ENCODE measurements around the gene RNMT. TPM values are rescaled to one million over a fixed set of nuclear protein-coding genes. Genes with fewer than 3 reads are reported as not detected.

The RNMT gene
- total RNA-seq, 1 experiment from 2014 or later = 58.2 TPM

- Mint-ChIP-seq H3K27me3 (ENCODE audit: low read depth) (no peaks in the 10 kb centered on the region), H3K4me3 (no peak overlapping the region), H3K9me3 (no peaks in the 10 kb centered on the region), H3K4me1 (peaks cover 62% of the 10 kb centered on the region), H3K27ac (no peak overlapping the region), H3K36me3 (no peaks in the 10 kb centered on the region)
- ChIA-PET POLR2A (interaction anchor here (0.6 kb wide), 1 partner anchor 243 kb away, joined by 3 read pairs; no protein-coding TSS in a partner anchor), CTCF (interaction anchor here (0.5 to 4.4 kb wide), 23 partner anchors 10 to 612 kb away, joined by 3 to 68 read pairs (median 7); partner anchors contain the start of genes MC2R and MC5R)
- DNase-seq (ENCODE audit: low spot score) (no peak), ATAC-seq (peak; percentile 37)
- TF ChIP-seq SP1 (CRISPR knock-in tag; conservative IDR thresholded peaks at IDR 0.05) (no peak), CTCF (IDR thresholded peaks at IDR 0.05) (peak; percentile 14; the same call in 1 of the 2 replicates)
These were observed 85.5 kb downstream of the RNMT start for GRCh38 chr18:13811993-13812392.

DNA sequence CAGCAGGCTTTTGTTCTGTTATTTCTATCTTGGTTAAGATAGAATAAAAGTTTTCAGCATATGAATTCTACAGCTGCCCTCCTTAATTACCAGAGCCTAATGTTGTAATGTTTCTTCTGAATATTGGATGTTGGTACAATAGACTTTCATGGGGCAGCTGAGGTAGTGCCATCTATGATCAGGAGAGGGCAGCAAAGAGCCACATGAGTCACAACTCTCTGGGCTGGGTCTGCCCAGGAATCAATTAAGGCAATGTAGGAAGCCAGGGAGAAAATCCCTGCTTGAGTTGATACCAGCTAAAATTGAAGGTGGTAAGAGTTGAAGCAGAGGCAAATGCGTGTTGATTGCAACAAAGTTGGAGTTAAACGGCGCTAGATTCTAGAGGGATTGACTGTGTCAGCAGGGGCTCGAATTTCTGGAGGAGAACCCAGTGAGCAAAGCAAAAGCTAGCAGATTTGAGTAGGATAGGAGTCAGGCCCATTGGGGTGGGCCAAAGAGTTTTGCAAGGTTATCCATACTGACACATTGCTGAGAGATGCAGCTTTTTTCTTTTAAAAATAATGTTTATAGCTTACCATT lies 86.9 kb downstream of the RNMT start:
- TF ChIP-seq MLX (CRISPR knock-in tag; IDR thresholded peaks at IDR 0.05) = no peak
- peak; percentile 56; the same call in 1 of the 2 replicates for TF ChIP-seq CTCF (IDR thresholded peaks at IDR 0.05)
- Mint-ChIP-seq H3K9me3 (no peaks in the 10 kb centered on the region), H3K27me3 (ENCODE audit: low read depth) (no peaks in the 10 kb centered on the region), H3K4me3 (no peak overlapping the region), H3K36me3 (no peaks in the 10 kb centered on the region), H3K27ac (no peak overlapping the region; the same call in 1 of the 2 replicates), H3K4me1 (peaks cover 50% of the 10 kb centered on the region)
- ATAC-seq (peak; percentile 69), DNase-seq (ENCODE audit: low spot score) (peak; percentile 72)
- ChIA-PET POLR2A (no interaction called here), CTCF (interaction anchor here (0.6 to 4.4 kb wide), 43 partner anchors 8 to 302 kb away, joined by 3 to 68 read pairs (median 5); partner anchors contain the start of genes MC2R and MC5R)

Other genes with a start within 250 kb of the RNMT start
- gene FAM210A, start 115 bp upstream of the RNMT start, total RNA-seq (2021) = 17.4 to 20.2 TPM (median 19.5 TPM) in 3 replicates
- 0.14 to 0.27 TPM (median 0.15 TPM) in 3 replicates for gene MC5R, start 97.5 kb downstream of the RNMT start, total RNA-seq (2021)
- gene MC2R, start 188.9 kb downstream of the RNMT start, total RNA-seq (2021) = not detected in 3 replicates

Data from WTC11 (cell line).